SHP77 (cell line): Measurements from ENCODE around the gene ILF2.

ENCODE experiments used
- DNase-seq, 2 experiments: peaks; one replicate each; lab custom pipeline; 2025; lab: John Stamatoyannopoulos, UW

ILF2 gene

GRCh38 chr1:153627715-153628626 is 42.8 kb downstream of the ILF2 start, which contains the start of gene S100A1:
TSS of gene S100A1 (plus strand) at chr1:153628434. CDS start at chr1:153630522, 2,088 bp downstream.
- DNase-seq, result no peak

GRCh38 chr1:153626904-153627714 is 43.7 kb downstream of the ILF2 start, which contains the start of gene S100A13:
TSS of gene S100A13 (minus strand) at chr1:153627505. CDS start at chr1:153626472, 1,033 bp downstream.
- peak; percentile 96 to 98 for DNase-seq

GRCh38 chr1:153626477-153626903 is 44.3 kb downstream of the ILF2 start:
- DNase-seq, result no peak

GRCh38 chr1:153624965-153625611 is 45.7 kb downstream of the ILF2 start:
- no peak for DNase-seq

- no peak for DNase-seq
Observed at GRCh38 chr1:153623101-153623500, 47.7 kb downstream of the ILF2 start.

GRCh38 chr1:153619171-153619570 is 51.6 kb downstream of the ILF2 start:
- DNase-seq, result no peak

GRCh38 chr1:153617663-153618062 is 53.1 kb downstream of the ILF2 start:
- peak; percentile 71 to 90 for DNase-seq

- DNase-seq, result no peak
Observed at GRCh38 chr1:153616917-153617311, 53.9 kb downstream of the ILF2 start.

GRCh38 chr1:153616144-153616916 is 54.5 kb downstream of the ILF2 start, which contains the start of gene S100A14:
TSS of gene S100A14 (minus strand) at chr1:153616325. CDS start at chr1:153615858, 467 bp downstream.
- no peak for DNase-seq

- no peak for DNase-seq
Observed at GRCh38 chr1:153615406-153615805, 55.4 kb downstream of the ILF2 start.

- DNase-seq, result no peak
Observed at GRCh38 chr1:153614906-153615305, 55.9 kb downstream of the ILF2 start.

- no peak for DNase-seq
Observed at GRCh38 chr1:153614189-153614900, 56.4 kb downstream of the ILF2 start.

GRCh38 chr1:153613406-153613805 is 57.4 kb downstream of the ILF2 start:
- DNase-seq, result no peak

GRCh38 chr1:153612755-153613331 is 58.0 kb downstream of the ILF2 start, which contains the start of gene S100A16:
TSS of gene S100A16 (minus strand) at chr1:153613137. CDS start at chr1:153608151, 4,986 bp downstream.
- DNase-seq, result no peak

- no peak for DNase-seq
Observed at GRCh38 chr1:153612111-153612754, 58.6 kb downstream of the ILF2 start.
